Activated B cell treated with CpG ODN at 0.5 μM for 24 hours (primary cell): ENCODE data around the gene B4GALT2. TPM values are rescaled to one million over a fixed set of nuclear protein-coding genes. Genes with fewer than 3 reads are reported as not detected.

Experiments used
- ATAC-seq: fragments of 200-7000 bp; cut with Tn5 transposase; one replicate; pipeline ENCODE4 v1.10.0; 2021; ENCODE audit warnings: low read depth, mild to moderate bottlenecking, moderate library complexity
- CTCF ChIA-PET: fragments of 350-600 bp; sonication (Branson Sonifier 250); formaldehyde crosslinking; loops from one replicate; lab custom pipeline; 2021; ENCODE audit warnings: antibody characterized with exemption; lab: Charles Lee
- POLR2A ChIA-PET: fragments of 350-600 bp; sonication (Branson Sonifier 250); formaldehyde crosslinking; loops from one replicate; lab custom pipeline; 2021; ENCODE audit warnings: antibody characterized with exemption; lab: Charles Lee
- DNase-seq: peaks from one replicate; pipeline ENCODE4 v3.0.0; 2022
- H3K27ac Mint-ChIP-seq: one replicate; pipeline ENCODE4 v1.8.0; 2020; ENCODE audit warnings: mixed read lengths
- H3K27me3 Mint-ChIP-seq: one replicate; pipeline ENCODE4 v1.8.0; 2021; ENCODE audit warnings: mixed read lengths
- H3K36me3 Mint-ChIP-seq: one replicate; pipeline ENCODE4 v1.8.0; 2021; ENCODE audit warnings: low read depth, mixed read lengths
- H3K4me1 Mint-ChIP-seq: one replicate; pipeline ENCODE4 v1.8.0; 2021; ENCODE audit warnings: mixed read lengths
- H3K4me3 Mint-ChIP-seq: one replicate; pipeline ENCODE4 v1.8.0; 2020; ENCODE audit warnings: mild to moderate bottlenecking, mixed read lengths
- H3K9me3 Mint-ChIP-seq: one replicate; pipeline ENCODE4 v1.8.0; 2020; ENCODE audit warnings: mixed read lengths
- CTCF ChIP-seq: fragments of 200-600 bp; IDR thresholded peaks from one replicate; pipeline ENCODE4 v1.8.0; 2022; ENCODE audit warnings: antibody characterized with exemption, mild to moderate bottlenecking
- intact Hi-C: fragments of 100-400 bp; cut with micrococcal nuclease; formaldehyde crosslinking; loops from one replicate; pipeline ENCODE4 v1.15.1; 2024
- total RNA-seq: library from RNA; stranded (reverse); gene quantifications from 2 replicates; pipeline ENCODE4 v1.2.3, GENCODE V29; 2022

The B4GALT2 gene
- total RNA-seq, 1 donor from 2014 or later: 8.1 TPM

GRCh38 chr1:43993206-43993914 lies 14.3 kb downstream of the B4GALT2 start:
- Mint-ChIP-seq H3K27ac (peak overlapping the region; percentile 50), H3K9me3 (no peaks in the 10 kb centered on the region), H3K27me3 (no peaks in the 10 kb centered on the region), H3K4me3 (peak overlapping the region; percentile 96), H3K36me3 (peaks cover 2% of the 10 kb centered on the region), H3K4me1 (peaks cover 36% of the 10 kb centered on the region)
- ATAC-seq (no peak), DNase-seq (no peak)
- intact Hi-C loops: loop anchor here (10.0 kb wide), 1 partner anchor 641 kb away; no protein-coding TSS in a partner anchor
- TF ChIP-seq CTCF: no peak
- POLR2A ChIA-PET: interaction anchor here (0.6 to 1.7 kb wide), 11 partner anchors 12 to 1311 kb away, joined by 3 to 8 read pairs (median 4); partner anchors contain the start of genes ATP6V0B, IPO13 and YBX1
- CTCF ChIA-PET: interaction anchor here (0.8 to 2.8 kb wide), 4 partner anchors 12 to 59 kb away, joined by 3 to 17 read pairs (median 4); no protein-coding TSS in a partner anchor

GRCh38 chr1:43994071-43994470 lies 15.1 kb downstream of the B4GALT2 start:
- ATAC-seq (no peak), DNase-seq (no peak)
- Mint-ChIP-seq H3K27me3 (no peaks in the 10 kb centered on the region), H3K36me3 (peaks cover 2% of the 10 kb centered on the region), H3K9me3 (no peaks in the 10 kb centered on the region), H3K27ac (peak overlapping the region; percentile 50), H3K4me3 (peak overlapping the region; percentile 26), H3K4me1 (peaks cover 36% of the 10 kb centered on the region)
- intact Hi-C loops: loop anchor here (10.0 kb wide), 1 partner anchor 641 kb away; no protein-coding TSS in a partner anchor
- TF ChIP-seq CTCF: no peak
- CTCF ChIA-PET: interaction anchor here (1.0 to 2.8 kb wide), 2 partner anchors 11 to 43 kb away, joined by 5 to 17 read pairs; no protein-coding TSS in a partner anchor
- POLR2A ChIA-PET: interaction anchor here (0.6 to 1.7 kb wide), 9 partner anchors 12 to 1312 kb away, joined by 3 to 8 read pairs (median 5); partner anchors contain the start of genes ATP6V0B, IPO13 and YBX1

- no peaks in the 10 kb centered on the region for H3K9me3 Mint-ChIP-seq
- H3K27ac Mint-ChIP-seq: no peak overlapping the region
- CTCF ChIA-PET: interaction anchor here (1.0 kb wide), 1 partner anchor 41 kb away, joined by 3 read pairs; no protein-coding TSS in a partner anchor
- no peaks in the 10 kb centered on the region for H3K27me3 Mint-ChIP-seq
- H3K4me3 Mint-ChIP-seq: no peak overlapping the region
- ATAC-seq (no peak), DNase-seq (no peak)
- peaks cover 2% of the 10 kb centered on the region for H3K36me3 Mint-ChIP-seq
- POLR2A ChIA-PET: interaction anchor here (0.7 to 1.7 kb wide), 2 partner anchors 11 to 20 kb away, joined by 3 to 4 read pairs; partner anchors contain the start of gene ATP6V0B
- H3K4me1 Mint-ChIP-seq: peaks cover 36% of the 10 kb centered on the region
- intact Hi-C loops: loop anchor here (10.0 kb wide), 1 partner anchor 640 kb away; no protein-coding TSS in a partner anchor
- TF ChIP-seq CTCF: no peak
Observed at GRCh38 chr1:43994794-43995790, 16.1 kb downstream of the B4GALT2 start.

- ChIA-PET POLR2A (interaction anchor here (0.7 kb wide), 1 partner anchor 21 kb away, joined by 4 read pairs; the partner anchor contains the start of gene ATP6V0B), CTCF (interaction anchor here (1.0 kb wide), 1 partner anchor 40 kb away, joined by 3 read pairs; no protein-coding TSS in a partner anchor)
- intact Hi-C loops: loop anchor here (10.0 kb wide), 1 partner anchor 639 kb away; no protein-coding TSS in a partner anchor
- H3K4me1 Mint-ChIP-seq: peaks cover 33% of the 10 kb centered on the region
- no peak overlapping the region for H3K4me3 Mint-ChIP-seq
- peaks cover 2% of the 10 kb centered on the region for H3K36me3 Mint-ChIP-seq
- no peak for ATAC-seq
- no peak for DNase-seq
- no peak overlapping the region for H3K27ac Mint-ChIP-seq
- no peaks in the 10 kb centered on the region for H3K27me3 Mint-ChIP-seq
- no peaks in the 10 kb centered on the region for H3K9me3 Mint-ChIP-seq
- no peak for TF ChIP-seq CTCF
Observed at GRCh38 chr1:43995984-43996732, 17.1 kb downstream of the B4GALT2 start.
